Esophagus mucosa (tissue), 1 donor: Measurements from ENCODE around the gene INO80D. TPM values are rescaled to one million over a fixed set of nuclear protein-coding genes. Genes with fewer than 3 reads are reported as not detected.
"Not testable (repeated sequence)": the region's sequence is repeated elsewhere in the genome, so short reads cannot be mapped to it uniquely, and the experiment has no call there.

Experiments used
- ATAC-seq: fragments of 200-7000 bp; cut with Tn5 transposase; one replicate; pipeline ENCODE4 v1.9.1; 2020
- total RNA-seq: library from RNA; stranded (reverse); gene quantifications from one replicate; pipeline ENCODE4 v1.2.4, GENCODE V29; 2023
- donor health status: DM: yes; HTN: yes; CAD: no.

INO80D gene
- total RNA-seq, 1 donor from 2014 or later: 18.8 TPM

GRCh38 chr2:205976934-205977659 is 108.9 kb downstream of the INO80D start:
- not testable (repeated sequence) for ATAC-seq

DNA sequence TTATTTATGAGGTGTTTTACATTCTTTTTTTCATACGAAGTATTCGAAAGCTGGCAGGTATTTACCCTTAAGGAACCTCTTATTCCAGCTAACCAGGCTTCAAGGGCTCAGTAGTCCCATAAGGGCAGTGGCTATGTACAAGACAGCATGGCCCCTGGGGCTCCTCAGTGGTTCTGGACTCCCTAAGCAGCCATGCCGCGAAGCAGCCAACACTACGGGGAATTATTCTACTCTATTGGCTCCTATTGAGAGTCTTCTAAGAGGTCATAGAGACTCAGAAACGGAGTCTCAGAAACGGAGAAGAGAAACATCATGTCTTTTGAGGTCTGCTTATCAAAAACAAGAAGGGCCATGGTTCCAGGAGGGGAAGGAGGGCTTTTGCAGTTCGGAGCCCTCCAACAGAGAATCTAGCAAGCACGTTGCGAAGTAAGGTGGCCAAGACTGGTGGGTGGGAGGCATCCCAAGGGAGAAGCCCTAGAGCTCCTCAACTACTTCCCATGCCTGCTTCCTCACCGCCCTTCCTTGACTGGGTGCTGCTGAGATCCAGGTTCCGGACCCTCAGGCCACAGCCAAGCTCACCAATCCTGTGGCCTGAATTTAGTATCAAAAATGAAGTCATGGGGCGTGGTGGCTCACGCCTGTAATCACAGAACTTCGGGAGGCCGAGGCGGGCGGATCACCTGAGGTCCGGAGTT is 109.7 kb downstream of the INO80D start:
- no peak for ATAC-seq

DNA sequence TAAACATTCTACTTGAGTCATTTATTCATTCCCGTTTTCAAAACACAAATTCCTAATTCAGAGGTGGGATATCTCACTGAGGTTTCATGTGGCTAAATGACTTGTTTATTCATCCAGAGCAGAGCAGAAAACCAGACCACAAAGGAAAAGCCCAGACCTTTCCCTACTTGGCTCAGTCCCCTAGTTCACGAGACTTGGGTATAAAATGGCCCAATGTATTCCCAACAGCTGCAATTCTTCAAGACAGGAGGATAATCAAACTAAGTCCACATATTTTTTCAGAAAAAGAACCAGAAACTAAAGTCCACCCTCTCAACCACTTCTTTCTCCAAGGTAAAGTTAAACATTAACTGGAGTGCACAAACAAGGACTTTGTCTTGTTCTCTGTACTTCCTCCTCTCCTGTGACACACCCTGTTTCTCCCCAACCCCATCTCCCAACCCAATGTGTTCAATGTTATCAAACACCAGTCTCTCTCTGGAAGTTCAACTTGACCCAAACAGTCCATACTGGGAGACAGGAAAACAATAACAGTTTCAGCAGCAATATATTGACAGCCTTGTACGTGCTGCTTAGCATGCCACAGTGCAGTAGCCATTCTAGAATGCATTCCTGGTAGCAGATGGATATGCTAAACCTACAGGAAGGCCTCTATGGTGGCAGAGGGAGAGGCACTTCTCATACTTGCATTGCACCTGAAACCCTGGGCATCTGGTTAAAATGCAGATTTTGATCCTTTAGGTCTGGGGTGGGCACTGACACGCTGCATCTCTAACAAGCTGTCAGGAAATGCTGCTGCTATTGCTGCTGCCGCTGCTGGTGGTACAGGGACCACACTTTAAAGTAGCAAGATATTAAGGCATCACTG is 110.7 kb downstream of the INO80D start:
- peak; percentile 25 for ATAC-seq

DNA sequence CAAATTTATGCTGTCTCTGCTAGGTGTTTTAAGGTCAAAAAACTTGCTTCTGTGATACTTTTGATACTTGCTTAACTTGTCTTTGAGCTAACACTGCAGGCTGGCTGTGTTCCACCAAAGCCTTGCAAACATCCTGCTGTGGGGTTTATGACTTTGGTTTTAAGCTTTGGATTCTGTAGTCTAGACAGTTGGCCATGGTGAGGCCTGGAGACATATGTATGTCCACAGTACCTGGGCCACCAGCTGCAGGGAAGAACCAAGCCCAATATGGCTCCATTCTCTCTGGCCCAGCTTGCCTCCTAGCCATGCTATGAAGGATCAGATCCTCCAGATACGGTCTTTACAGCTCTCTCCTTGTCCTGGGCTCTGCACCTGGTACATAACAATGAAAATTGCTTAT is 113.9 kb downstream of the INO80D start:
- ATAC-seq: no peak

DNA sequence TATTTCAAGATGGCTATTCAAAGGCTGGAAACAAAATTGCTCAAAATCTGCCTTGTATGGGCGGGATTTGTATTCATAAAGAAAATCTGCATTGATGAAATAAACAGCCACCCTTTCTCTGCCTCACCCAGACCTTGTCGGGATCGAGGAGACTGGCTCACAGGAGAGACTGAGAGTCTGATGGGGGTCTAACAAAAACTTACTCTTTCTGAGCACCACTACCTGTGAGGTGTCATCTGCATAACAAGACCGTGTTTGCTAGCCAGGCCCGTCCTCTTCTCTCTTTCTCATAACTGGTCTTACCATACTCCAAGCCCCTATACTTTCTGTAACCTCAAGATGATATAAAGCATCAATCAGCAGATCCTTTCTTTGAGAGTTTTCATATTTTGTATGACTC is 115.6 kb downstream of the INO80D start:
- ATAC-seq: no peak

DNA sequence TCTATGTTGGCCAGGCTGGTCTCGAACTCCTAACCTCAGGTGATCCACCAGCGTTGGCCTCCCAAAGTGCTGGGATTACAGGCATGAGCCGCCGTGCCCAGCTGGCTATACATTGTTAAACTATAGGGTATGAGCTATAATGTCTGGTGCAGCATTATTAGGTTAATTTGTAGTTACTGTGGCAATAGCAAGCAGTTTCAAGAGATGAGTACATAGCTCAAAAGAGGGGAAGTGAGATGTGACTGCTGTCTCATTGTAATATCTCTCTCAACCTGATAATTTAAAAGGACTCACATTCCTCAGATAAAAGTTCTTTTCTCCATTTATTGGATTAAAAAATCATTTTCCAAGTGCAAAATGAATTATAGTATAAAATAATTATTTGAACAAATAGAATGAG is 116.4 kb downstream of the INO80D start:
- ATAC-seq: no peak

DNA sequence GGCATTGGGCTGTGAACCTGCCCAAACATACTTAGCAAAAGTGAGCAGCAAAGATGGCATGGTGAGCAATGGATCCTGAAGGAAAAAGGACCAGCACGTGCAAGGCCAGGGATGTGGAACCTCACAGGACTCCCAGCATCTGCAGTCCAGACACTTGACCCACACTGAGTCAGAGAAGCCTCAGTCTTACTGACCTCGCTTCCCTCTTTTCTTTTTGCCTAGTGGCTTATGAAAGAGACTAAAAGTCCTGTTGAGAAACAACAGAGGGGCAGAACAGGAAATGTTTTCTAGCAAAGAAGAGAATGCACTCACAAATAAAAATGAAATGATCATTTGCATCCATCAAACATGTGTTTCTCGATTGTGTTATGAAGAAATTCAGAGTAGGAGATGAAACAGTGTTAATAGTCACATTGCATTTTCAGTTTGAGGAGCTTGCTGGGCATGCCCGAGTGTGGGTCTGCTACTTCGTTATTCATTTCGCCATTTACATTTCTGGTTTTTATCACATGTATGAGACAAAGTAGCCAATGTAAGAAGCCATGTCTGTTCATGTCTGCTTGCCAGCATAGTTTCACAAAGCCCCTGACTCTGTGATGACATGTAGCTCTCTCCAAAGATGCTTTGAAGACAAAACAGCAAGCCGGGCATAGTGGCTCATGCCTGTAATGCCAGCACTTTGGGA is 118.4 kb downstream of the INO80D start:
- no peak for ATAC-seq

DNA sequence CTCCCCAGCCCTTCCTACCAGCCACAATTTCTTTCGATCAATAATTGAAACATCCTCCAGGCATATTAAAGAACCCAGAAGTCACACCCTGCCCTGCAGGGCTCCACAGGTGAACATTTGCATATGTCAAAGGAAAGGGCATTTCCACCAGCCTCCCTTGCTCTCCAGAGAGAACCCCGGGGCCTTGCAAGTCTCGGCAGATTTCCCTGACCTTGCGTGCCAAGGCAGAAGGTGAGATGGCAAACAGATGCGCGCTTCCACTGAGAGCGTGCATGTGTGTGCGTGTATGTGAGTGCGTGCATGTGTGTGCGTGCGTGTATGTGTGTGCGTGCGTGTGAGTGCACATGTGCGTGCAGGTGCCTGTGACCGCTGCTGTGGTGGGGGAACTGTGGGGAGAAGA is 120.3 kb downstream of the INO80D start:
- peak; percentile 70 for ATAC-seq

GRCh38 chr2:205964111-205964761 is 121.7 kb downstream of the INO80D start:
- ATAC-seq: no peak

- ATAC-seq: no peak
Measured at GRCh38 chr2:205959521-205959920, 126.5 kb downstream of the INO80D start.

DNA sequence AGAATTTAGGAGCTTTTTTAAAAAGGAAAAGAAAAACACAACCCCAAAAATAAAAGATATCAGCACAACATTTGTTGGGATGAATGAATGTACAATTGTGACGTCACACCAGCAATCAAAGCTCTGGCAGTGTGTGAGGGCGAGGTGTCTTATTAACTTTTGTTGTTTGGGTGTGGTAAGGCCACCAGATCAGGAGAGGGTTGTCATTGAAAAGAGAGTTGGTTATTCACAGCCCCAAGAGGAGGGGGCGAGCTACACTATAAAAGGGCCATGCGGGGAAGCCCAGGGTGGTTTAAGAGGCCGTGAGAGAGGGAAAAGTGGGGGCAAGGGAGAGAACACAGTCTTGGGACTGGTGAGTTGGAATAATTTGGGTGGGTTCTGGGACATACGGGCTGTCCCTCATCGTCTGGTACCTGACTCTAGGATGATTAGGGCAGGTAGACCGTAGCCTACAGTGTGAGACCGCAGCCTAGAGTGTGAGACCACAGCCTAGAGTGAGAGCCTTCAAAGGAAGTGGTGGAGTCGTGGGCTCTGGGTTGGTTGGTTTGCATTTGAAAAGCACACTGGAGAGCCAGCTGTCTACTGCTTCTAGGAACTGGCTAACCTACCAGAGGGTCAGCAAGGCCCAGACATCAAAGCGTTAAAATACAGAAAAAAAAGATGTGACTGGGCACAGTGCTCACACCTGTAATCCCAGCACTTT is 128.4 kb downstream of the INO80D start:
- no peak for ATAC-seq

DNA sequence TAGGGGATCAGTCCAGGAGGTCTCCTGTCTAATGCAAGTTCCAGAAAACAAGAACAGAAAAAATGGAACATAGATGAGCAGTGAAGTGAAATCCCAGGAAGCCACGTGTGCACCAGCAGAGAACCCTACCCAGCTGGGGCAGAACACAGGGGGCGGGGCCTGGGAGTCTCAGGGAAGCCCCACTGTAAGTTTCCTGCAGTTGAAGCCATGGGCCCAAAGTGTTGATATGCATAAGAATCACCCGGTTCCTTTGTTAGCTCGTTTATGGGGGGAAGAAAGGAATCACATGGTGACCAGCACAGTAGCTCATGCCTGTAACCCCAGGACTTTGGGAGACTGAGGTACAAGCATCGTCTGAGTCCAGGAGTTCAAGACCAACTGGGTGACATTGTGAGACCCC is 131.3 kb downstream of the INO80D start:
- no peak for ATAC-seq

- no peak for ATAC-seq
Measured at GRCh38 chr2:205952282-205952681, 133.7 kb downstream of the INO80D start.

DNA sequence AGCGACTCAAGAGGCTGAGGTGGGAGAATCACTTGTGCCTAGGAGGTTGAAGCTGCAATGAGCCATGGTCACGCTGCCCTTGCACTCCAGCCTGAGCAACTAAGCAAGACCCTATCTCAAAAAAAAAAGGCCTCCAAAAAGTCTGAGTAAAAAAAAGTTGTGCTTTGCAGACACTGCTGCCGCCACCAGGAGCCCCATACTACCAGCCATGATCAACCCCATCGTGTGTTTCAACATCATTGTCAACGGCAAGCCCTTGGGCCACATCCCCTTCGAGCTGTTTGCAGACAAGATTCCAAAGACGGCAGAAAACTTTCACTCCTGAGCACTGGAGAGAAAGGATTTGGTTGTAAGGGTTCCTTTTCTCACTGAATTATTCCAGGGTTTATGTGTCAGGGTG is 137.1 kb downstream of the INO80D start:
- ATAC-seq: no peak

- no peak for ATAC-seq
Measured at GRCh38 chr2:205948496-205948837, 137.5 kb downstream of the INO80D start.

DNA sequence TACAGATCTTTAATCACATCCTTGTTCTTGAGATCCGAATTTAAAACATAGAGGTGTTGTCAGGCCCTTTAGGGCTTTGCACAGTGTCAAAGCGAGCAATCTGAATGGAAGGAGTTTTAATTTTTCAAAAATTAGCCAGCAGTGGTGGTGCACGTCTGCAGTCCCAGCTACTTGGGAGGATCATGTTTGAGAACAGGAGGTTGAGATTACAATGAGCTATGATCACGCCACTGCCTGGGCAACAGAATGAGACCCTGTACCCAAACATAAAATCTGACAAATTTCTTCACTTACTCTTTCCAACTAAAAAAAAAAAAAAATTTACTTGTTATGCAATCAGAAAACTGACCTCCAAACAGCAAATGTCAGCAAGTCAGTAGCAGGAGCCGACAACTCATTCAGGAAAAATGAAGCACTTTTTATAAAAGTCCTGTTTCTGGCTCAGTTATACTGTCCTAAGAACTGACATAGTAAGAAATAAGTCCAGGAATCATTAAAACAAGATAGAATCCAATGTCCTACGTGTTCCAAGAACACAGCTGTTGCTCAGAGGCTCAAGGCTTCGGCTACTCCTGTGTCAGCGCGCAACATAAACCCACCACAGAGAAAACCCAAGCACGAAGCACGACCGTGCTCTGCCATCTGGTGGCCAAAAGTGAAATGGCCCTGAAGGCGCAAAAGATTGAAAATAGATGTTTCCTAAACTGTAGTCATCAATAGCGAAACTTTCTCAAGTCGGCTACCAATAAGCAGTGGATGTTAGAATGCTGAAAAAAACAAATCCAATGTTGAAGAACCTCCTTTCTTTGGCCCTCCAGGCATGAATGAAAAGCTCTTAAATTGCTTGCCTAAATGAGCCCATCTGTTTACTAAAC is 138.1 kb downstream of the INO80D start:
- peak; percentile 42 for ATAC-seq

GRCh38 chr2:205946226-205946625 is 139.7 kb downstream of the INO80D start:
- no peak for ATAC-seq
